HepG2 (cell line): ENCODE results near the gene U2AF2. TPM values are rescaled to one million over a fixed set of nuclear protein-coding genes. Genes with fewer than 3 reads are reported as not detected.

Experiments used
- ATAC-seq: fragments of 200-7000 bp; cut with Tn5 transposase; 3 replicates; pipeline ENCODE4 v1.9.1; 2020; ENCODE audit warnings: mild to moderate bottlenecking, moderate library complexity
- BruUV-seq: library from RNA; stranded (reverse); fragments of 400-500 nt; replicated peaks from 2 replicates; lab custom pipeline; 2021; lab: Mats Ljungman, UMichigan
- CTCF ChIA-PET: fragments of 300-600 bp; formaldehyde crosslinking; extraction: SDS; loops from one replicate; lab custom pipeline; 2021; ENCODE audit warnings: low total read pairs, inconsistent platforms, low intra/inter-chr PET ratio; lab: Yijun Ruan, JAX
- POLR2A ChIA-PET: fragments of 350-600 bp; sonication (Branson Sonifier 250); formaldehyde crosslinking; loops from one replicate; lab custom pipeline; 2020; ENCODE audit warnings: antibody characterized with exemption, inconsistent platforms; lab: Yijun Ruan, JAX
- DNase-seq: peaks from one replicate; pipeline ENCODE4 v3.0.0-alpha.2; 2015; ENCODE audit warnings: low spot score
- FAIRE-seq: peaks from 3 replicates; lab custom pipeline; 2011; peaks lifted over from hg19 to GRCh38; lab: Jason Lieb, UNC
- H2AFZ ChIP-seq: one replicate; pipeline ENCODE4 v1.6.1; 2011; ENCODE audit warnings: low read length, inconsistent platforms
- H3K27ac ChIP-seq: fragments of 300-600 bp; 3 replicates; pipeline ENCODE4 v1.8.0; 2011; ENCODE audit warnings: mixed run types, mild to moderate bottlenecking, mixed read lengths, low read length, inconsistent platforms; ENCODE audit not compliant: insufficient read depth; ENCODE audit errors: extremely low read length
- H3K27me3 ChIP-seq, 2 experiments: fragments of 200-600 bp in 1 of 2; 2 replicates in 1 of 2; 3 replicates in 1 of 2; pipeline versions ENCODE4 v1.6.0 to v1.8.0; 2011; ENCODE audit warnings: low read length in 2 of 2, mild to moderate bottlenecking in 2 of 2, moderate library complexity in 2 of 2, inconsistent platforms in 1 of 2; ENCODE audit not compliant: insufficient read depth in 2 of 2, control insufficient read depth in 1 of 2
- H3K36me3 ChIP-seq, 2 experiments: fragments of 200-600 bp in 1 of 2; replicated peaks in 1 of 2; 2 replicates in 1 of 2; 3 replicates in 1 of 2; pipeline versions ENCODE4 v1.5.1 to v1.8.0; 2011; ENCODE audit warnings: low read length in 2 of 2, inconsistent platforms in 1 of 2; ENCODE audit not compliant: insufficient read depth in 2 of 2, control insufficient read depth in 1 of 2
- H3K4me1 ChIP-seq: 2 replicates; pipeline ENCODE4 v1.5.1; 2012; ENCODE audit warnings: low read length, inconsistent platforms; ENCODE audit not compliant: insufficient read depth
- H3K4me2 ChIP-seq: 2 replicates; pipeline ENCODE4 v1.6.0; 2011; ENCODE audit warnings: low read depth, low read length, inconsistent platforms
- H3K4me3 ChIP-seq, 3 experiments: fragments of 200-600 bp in 1 of 3; sonication (generic), shearing (Covaris generic) in 1 of 3; replicated peaks in 1 of 3; 2 replicates each; pipeline ENCODE4 v1.5.1; 2011 to 2016; ENCODE audit warnings: low read length in 3 of 3, inconsistent platforms in 2 of 3, low read depth in 2 of 3, mild to moderate bottlenecking in 2 of 3, control low read depth in 1 of 3, mixed read lengths in 1 of 3; ENCODE audit not compliant: insufficient read depth in 1 of 3
- H3K79me2 ChIP-seq: one replicate; pipeline ENCODE4 v1.6.1; 2011; ENCODE audit warnings: low read length, inconsistent platforms; ENCODE audit not compliant: insufficient read depth
- H3K9ac ChIP-seq: 2 replicates; pipeline ENCODE4 v1.6.0; 2011; ENCODE audit warnings: mild to moderate bottlenecking, low read depth, low read length, inconsistent platforms; ENCODE audit not compliant: insufficient read depth
- H3K9me3 ChIP-seq: 2 replicates; pipeline ENCODE4 v1.5.1; 2012; ENCODE audit warnings: mild to moderate bottlenecking, low read length
- H4K20me1 ChIP-seq: 2 replicates; pipeline ENCODE4 v1.6.0; 2011; ENCODE audit warnings: inconsistent platforms, mild to moderate bottlenecking, low read length, moderate library complexity; ENCODE audit not compliant: insufficient read depth
- DMTF1 ChIP-seq: sonication (generic); formaldehyde crosslinking; IDR thresholded peaks from 2 replicates; pipeline ENCODE4 v1.4.0; 2020; ENCODE audit warnings: mild to moderate bottlenecking, missing genetic modification reagents
- MXI1 ChIP-seq: IDR thresholded peaks from 3 replicates; pipeline ENCODE4 v1.6.1; 2012; ENCODE audit warnings: low read depth, low read length, inconsistent platforms, borderline replicate concordance
- RBFOX2 ChIP-seq: fragments of 200-400 bp; formaldehyde crosslinking; IDR thresholded peaks from 2 replicates; pipeline ENCODE4 v1.6.1; 2017; ENCODE audit warnings: low read depth, mild to moderate bottlenecking, low read length
- RBM39 ChIP-seq: fragments of 200-400 bp; formaldehyde crosslinking; IDR thresholded peaks from one replicate; pipeline ENCODE4 v1.6.1; 2018; ENCODE audit warnings: antibody characterized with exemption, mild to moderate bottlenecking, low read depth, low read length; ENCODE audit not compliant: poor library complexity, severe bottlenecking
- REPIN1 ChIP-seq: sonication (generic); formaldehyde crosslinking; IDR thresholded peaks from 2 replicates; pipeline ENCODE4 v1.8.0; 2022; ENCODE audit warnings: missing genetic modification reagents, low read depth, mild to moderate bottlenecking, borderline replicate concordance
- THYN1 ChIP-seq: sonication (generic); formaldehyde crosslinking; IDR thresholded peaks from 2 replicates; pipeline ENCODE4 v1.8.1; 2023; ENCODE audit warnings: low read depth, mild to moderate bottlenecking, moderate library complexity, missing genetic modification reagents, borderline replicate concordance
- ZBTB3 ChIP-seq: sonication (generic); formaldehyde crosslinking; IDR thresholded peaks from 2 replicates; pipeline ENCODE4 v1.4.0; 2020; ENCODE audit warnings: low read depth, mild to moderate bottlenecking, moderate library complexity, missing genetic modification reagents, borderline replicate concordance
- ZNF180 ChIP-seq: sonication (generic); formaldehyde crosslinking; IDR thresholded peaks from 2 replicates; pipeline ENCODE4 v1.4.0; 2020; ENCODE audit warnings: low read depth, missing genetic modification reagents, borderline replicate concordance
- ZNF207 ChIP-seq: fragments of 450-650 bp; IDR thresholded peaks from 2 replicates; pipeline ENCODE4 v1.6.1; 2016; ENCODE audit warnings: antibody characterized with exemption, borderline replicate concordance
- ZNF274 ChIP-seq: sonication (generic); formaldehyde crosslinking; IDR thresholded peaks from 2 replicates; pipeline ENCODE4 v1.5.1; 2020; ENCODE audit warnings: mild to moderate bottlenecking, missing genetic modification reagents
- ZNF33A ChIP-seq: sonication (generic); formaldehyde crosslinking; IDR thresholded peaks from 2 replicates; pipeline ENCODE4 v1.5.1; 2020; ENCODE audit warnings: missing genetic modification reagents, mild to moderate bottlenecking, moderate library complexity, borderline replicate concordance
- ZNF484 ChIP-seq: sonication (generic); formaldehyde crosslinking; IDR thresholded peaks from 2 replicates; pipeline ENCODE4 v1.5.1; 2020; ENCODE audit warnings: mild to moderate bottlenecking, low read depth, missing genetic modification reagents, borderline replicate concordance
- ZNF576 ChIP-seq: sonication (generic); formaldehyde crosslinking; IDR thresholded peaks from 2 replicates; pipeline ENCODE4 v1.4.0; 2020; ENCODE audit warnings: mild to moderate bottlenecking, missing genetic modification reagents
- ZNF615 ChIP-seq: sonication (generic); formaldehyde crosslinking; IDR thresholded peaks from 2 replicates; pipeline ENCODE4 v1.5.0; 2020; ENCODE audit warnings: mild to moderate bottlenecking, missing genetic modification reagents, borderline replicate concordance
- ZNF672 ChIP-seq: sonication (generic); formaldehyde crosslinking; IDR thresholded peaks from 2 replicates; pipeline ENCODE4 v1.8.1; 2022; ENCODE audit warnings: missing genetic modification reagents
- ZNF720 ChIP-seq: sonication (generic); formaldehyde crosslinking; IDR thresholded peaks from 2 replicates; pipeline ENCODE4 v1.4.0; 2020; ENCODE audit warnings: missing genetic modification reagents
- ZNF780A ChIP-seq: sonication (generic); formaldehyde crosslinking; IDR thresholded peaks from 2 replicates; pipeline ENCODE4 v1.8.0; 2022; ENCODE audit warnings: mild to moderate bottlenecking, missing genetic modification reagents, moderate library complexity
- ZSCAN9 ChIP-seq: IDR thresholded peaks from 2 replicates; pipeline ENCODE4 v1.6.1; 2016; ENCODE audit warnings: borderline replicate concordance
- WGBS: methylation state at CpG from one replicate; pipeline ENCODE4 v1.1.6; 2017; ENCODE audit warnings: low lambda C conversion rate; 5-methylcytosine and 5-hydroxymethylcytosine counted together
- in situ Hi-C: cut with HindIII; loops from 2 replicates; pipeline ENCODE4 v1.10.0; 2017; ENCODE audit warnings: low pct_unique_long_range_greater_than_20kb; ENCODE audit not compliant: extremely low pct_ligation_motif_present
- intact Hi-C: fragments of 100-400 bp; cut with micrococcal nuclease; formaldehyde crosslinking; loops from one replicate; pipeline ENCODE4 v1.10.0; 2022; ENCODE audit not compliant: unreplicated experiment
- polyA plus RNA-seq, 8 experiments: library from polyadenylated mRNA; depleted of rRNA in 3 of 8; stranded (reverse) in 7 of 8; unstranded in 1 of 8; fragments of >200 nt; fragmentation: Illumina TruSeq in 4 of 8; extraction: Trizol in 4 of 8; gene quantifications; 2 replicates each; pipeline versions ENCODE4 v1.2.1 to v1.2.3, GENCODE V29; 2011 to 2016; ENCODE audit warnings: low read depth in 4 of 8, missing spikeins in 1 of 8, mixed read lengths in 1 of 8; ENCODE audit not compliant: insufficient read depth in 1 of 8
- total RNA-seq, 5 experiments: library from RNA; depleted of rRNA; stranded (reverse); fragments of >200 nt; fragmentation: Illumina TruSeq; extraction: Trizol; gene quantifications; 2 replicates each; pipeline ENCODE4 v1.2.3, GENCODE V29; 2016; ENCODE audit warnings: low read depth in 1 of 5

U2AF2 gene
- total and polyA plus RNA-seq, 2 of the 13 experiments (the other 11 are each of a cell fraction or from before 2014, with no cell fraction given), result 84.3 to 124 TPM

- POLR2A ChIA-PET, result no interaction called here
- Histone ChIP-seq H2AFZ (no peak overlapping the region), H3K9ac (no peak overlapping the region), H4K20me1 (no peaks in the 10 kb centered on the region), H3K4me2 (no peak overlapping the region), H3K4me1 (no peaks in the 10 kb centered on the region), H3K4me3 (no peak overlapping the region), H3K79me2 (no peaks in the 10 kb centered on the region), H3K27ac (no peak overlapping the region), H3K27me3 (no peaks in the 10 kb centered on the region), H3K9me3 (no peaks in the 10 kb centered on the region), H3K36me3 (no peaks in the 10 kb centered on the region)
- DNase-seq (no peak), ATAC-seq (peak; percentile 46), FAIRE-seq (no peak)
- 78% methylated on average over 15 of the region's 18 CpGs for WGBS
- TF ChIP-seq REPIN1 (no peak), ZNF615 (CRISPR knock-in tag) (no peak), ZNF720 (CRISPR knock-in tag) (no peak), RBM39 (no peak), ZNF576 (CRISPR knock-in tag) (no peak), DMTF1 (CRISPR knock-in tag) (no peak), ZNF274 (CRISPR knock-in tag) (no peak), ZNF180 (CRISPR knock-in tag) (no peak), ZNF207 (no peak), ZNF672 (CRISPR knock-in tag) (no peak), ZNF33A (CRISPR knock-in tag) (no peak), ZNF484 (CRISPR knock-in tag) (no peak), ZNF780A (CRISPR knock-in tag) (no peak), THYN1 (CRISPR knock-in tag) (no peak), ZSCAN9 (CRISPR knock-in tag) (no peak), RBFOX2 (no peak), ZBTB3 (CRISPR knock-in tag) (no peak), MXI1 (no peak)
- intact Hi-C loops (no loop called here), in situ Hi-C loops (no loop called here)
- no TSS peak for BruUV-seq
- CTCF ChIA-PET, result no interaction called here
Observed at GRCh38 chr19:55711719-55712118, 56.9 kb downstream of the U2AF2 start.
